Ureter (tissue), 1 donor: Measurements from ENCODE around the gene TTC28. TPM values are rescaled to one million over a fixed set of nuclear protein-coding genes. Genes with fewer than 3 reads are reported as not detected.
"Not testable (repeated sequence)": the region's sequence is repeated elsewhere in the genome, so short reads cannot be mapped to it uniquely, and the experiment has no call there.

ENCODE experiments used
- DNase-seq: peaks from one replicate; pipeline ENCODE4 v3.0.0-alpha.2; 2020; ENCODE audit warnings: low spot score
- total RNA-seq: library from RNA; stranded (reverse); gene quantifications from one replicate; pipeline ENCODE4 v1.2.4, GENCODE V29; 2023
- donor health status: DM: yes; HTN: yes; CAD: no.

The TTC28 gene
- total RNA-seq, 1 donor from 2014 or later, result 56.8 TPM

GRCh38 chr22:28604966-28605761, 74.5 kb downstream of the TTC28 start:
- no peak for DNase-seq

DNA sequence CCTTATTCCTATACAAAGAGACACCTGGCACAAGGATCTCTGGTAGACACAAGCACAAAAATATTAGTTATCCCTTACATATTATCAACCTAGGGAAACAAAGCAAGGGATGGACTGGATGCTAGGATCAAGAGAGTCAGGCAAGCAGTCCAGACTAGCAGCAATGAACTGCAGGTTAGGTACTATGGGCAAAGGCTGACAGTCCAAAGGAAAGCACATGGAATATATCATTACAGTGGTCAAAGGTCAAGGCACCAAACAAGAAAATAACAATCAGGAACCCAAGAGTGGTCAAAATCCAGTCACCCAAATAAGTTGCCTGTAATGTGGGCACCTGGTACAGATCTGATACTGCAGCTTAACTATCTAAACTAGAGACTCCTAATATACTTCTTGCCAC, 77.7 kb downstream of the TTC28 start:
- no peak for DNase-seq

GRCh38 chr22:28600546-28601143, 79.0 kb downstream of the TTC28 start:
- no peak for DNase-seq

DNA sequence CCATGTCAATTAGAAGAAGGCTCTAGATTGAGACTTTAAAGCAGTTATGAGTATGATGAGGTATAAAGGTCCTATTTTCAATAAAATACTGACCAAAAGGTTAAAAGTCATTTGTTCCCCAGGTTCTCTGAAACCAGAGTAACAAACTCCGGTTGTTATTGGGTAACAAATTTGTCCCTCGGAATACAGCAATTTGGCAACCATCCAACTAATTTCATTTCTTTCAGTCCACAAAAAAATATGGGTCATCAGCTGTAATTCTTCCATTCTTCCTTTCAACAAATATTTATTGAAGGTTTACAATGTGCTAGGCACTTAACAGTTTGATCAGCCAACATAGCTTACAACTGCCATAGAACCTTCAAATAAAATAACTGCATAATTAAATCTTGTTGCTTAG, 79.9 kb downstream of the TTC28 start:
- DNase-seq, result no peak

- no peak for DNase-seq
Measured at GRCh38 chr22:28597665-28598064, 82.0 kb downstream of the TTC28 start.

DNA sequence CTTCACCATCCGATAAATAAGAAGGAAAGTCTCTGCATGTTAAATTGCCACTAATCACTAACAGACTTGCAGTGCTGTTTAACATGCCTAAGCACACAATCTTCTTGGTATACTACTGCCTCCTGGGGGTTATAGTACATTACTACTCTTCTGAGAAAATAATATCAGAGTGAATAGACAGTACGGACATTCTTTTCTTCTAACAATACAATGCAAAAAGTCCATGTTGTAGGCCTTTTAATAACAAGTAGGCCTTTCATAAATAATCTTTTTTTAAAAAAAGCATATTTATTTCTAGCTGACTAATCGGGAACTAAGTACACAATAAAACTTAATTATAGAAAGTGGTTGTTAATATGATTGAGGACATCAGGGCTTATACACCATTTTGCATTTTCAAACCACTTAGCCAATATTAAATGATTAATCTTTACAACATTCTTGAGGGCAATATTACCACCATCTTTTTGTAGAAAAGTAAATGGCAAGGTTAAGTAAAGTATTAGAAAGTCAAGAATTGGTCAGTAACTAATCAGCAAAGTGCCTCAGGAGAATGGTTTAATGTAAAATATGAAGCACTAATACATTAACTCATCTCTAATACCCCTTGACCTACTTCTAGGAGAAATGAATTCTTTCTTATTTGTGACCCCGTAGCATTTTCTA, 84.7 kb downstream of the TTC28 start:
- no peak for DNase-seq

DNA sequence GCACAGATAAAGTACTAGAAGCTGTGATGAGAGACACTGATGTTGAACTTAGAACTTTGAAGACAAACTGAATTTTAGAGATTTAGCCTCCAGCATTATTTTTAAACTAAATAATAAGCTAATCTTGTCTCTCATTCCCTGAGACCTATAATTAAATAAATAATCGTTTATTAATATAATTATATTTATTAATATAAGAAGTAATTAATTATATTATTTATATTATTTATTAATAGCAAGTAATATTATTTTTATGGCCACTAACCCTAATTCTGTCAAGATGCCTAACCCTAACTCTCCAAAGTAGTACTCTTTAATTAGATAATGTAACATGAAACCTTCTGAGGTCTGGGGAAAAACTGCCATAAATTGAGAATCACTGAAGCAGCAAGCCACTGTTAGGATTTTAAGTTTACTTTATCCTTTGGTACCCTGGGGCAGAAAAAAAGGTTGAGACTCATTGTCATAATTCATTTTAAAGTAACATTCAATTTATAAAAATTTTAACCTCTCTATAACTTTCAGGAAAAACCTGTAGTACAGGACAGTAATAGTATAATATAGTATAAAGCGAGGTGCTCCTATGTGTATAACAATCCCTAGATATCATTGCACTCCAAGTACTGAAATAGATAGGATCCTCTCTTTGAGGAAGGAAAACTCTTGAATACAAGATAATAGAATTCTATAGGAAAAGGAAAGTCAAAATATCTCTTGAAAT, 85.4 kb downstream of the TTC28 start:
- DNase-seq, result no peak

GRCh38 chr22:28593299-28593698, 86.3 kb downstream of the TTC28 start:
- DNase-seq, result no peak

- DNase-seq, result no peak
Measured at GRCh38 chr22:28589102-28589750, 90.4 kb downstream of the TTC28 start.

DNA sequence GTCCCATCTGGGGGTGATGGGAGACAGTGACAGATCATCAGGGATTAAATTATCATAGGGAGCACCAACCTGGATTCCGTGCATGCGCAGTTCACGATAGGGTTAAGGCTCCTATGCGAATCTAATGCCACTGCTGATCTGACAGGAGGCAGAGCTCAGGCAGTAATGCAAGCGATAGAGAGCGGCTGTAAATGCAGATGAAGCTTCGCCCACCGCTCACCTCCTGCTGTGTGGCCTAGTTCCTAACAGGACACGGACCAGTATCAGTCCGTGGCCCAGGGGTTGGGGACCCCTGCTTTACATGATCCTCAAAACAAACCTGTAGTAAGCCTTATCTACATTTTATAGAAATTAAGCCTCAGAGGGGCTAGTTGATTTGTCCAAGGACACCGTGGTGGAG, 94.3 kb downstream of the TTC28 start:
- DNase-seq, result no peak

DNA sequence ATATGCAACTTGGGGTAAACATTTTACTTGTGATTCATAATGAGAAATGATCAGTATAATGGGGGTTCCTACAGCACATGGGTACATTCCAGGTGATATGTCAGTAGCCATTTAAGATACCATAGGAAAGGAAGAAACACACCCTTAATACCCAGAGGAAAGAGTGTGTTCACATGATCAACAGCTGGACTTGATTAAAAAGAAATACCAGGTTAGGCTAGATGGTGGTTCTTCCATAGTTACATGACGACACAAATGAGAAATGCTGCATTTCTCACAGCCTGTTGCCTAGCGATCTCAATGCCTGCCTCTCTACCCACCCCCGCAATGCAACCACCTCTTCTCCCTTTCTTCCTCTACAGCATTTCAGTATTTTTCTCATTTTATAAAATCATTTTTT, 96.8 kb downstream of the TTC28 start:
- DNase-seq, result no peak

DNA sequence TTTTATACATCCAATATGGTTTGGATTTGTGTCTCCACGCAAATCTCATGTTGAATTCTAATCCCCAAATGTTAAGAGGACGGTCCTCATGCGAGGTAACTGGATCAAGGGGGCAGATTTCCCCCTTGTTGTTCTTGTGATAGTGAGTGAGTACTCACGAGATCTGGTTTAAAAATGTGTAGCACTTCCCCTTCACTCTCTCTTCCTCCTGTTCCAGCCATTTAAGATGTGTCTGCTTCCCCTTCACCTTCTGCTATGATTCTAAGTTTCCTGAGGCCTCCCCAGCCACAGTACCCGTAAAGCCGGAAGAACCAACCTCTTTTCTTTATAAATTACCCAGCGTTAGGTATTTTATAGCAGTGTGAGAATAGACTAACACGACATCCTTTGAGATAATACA, 98.6 kb downstream of the TTC28 start:
- DNase-seq, result no peak

- DNase-seq, result no peak
Measured at GRCh38 chr22:28576162-28576561, 103.5 kb downstream of the TTC28 start.

GRCh38 chr22:28574159-28574788, 105.4 kb downstream of the TTC28 start:
- no peak for DNase-seq

DNA sequence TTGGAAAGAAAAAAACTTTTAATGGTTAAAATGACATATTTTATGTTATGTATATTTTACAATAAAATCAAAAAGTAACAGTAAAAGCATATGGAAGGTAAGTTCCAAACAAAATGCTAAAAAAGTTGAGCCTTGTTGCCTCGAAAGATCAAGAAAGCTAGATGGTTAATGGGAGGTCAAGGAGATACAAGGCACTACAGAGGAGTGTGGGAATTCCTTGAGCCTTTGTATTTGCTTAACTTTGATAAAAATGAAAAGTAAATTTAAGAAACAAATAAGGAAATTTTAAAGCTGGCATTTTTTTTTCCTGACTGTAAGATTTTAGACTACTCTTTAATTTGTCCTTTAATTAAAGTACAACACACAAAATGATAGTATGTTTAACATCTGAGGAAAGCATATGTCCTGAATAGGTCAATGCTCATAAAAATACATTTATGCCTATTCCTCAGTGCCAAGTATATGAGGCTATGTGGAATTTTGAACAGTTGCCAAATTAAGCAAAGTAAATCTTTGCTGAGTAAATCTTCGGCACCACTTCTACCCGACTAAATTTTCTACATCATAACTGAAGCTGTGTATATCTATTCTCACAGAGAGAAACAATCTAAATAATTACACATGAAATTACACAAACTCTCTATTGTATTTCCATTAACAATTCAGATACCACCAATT, 108.8 kb downstream of the TTC28 start:
- no peak for DNase-seq

DNA sequence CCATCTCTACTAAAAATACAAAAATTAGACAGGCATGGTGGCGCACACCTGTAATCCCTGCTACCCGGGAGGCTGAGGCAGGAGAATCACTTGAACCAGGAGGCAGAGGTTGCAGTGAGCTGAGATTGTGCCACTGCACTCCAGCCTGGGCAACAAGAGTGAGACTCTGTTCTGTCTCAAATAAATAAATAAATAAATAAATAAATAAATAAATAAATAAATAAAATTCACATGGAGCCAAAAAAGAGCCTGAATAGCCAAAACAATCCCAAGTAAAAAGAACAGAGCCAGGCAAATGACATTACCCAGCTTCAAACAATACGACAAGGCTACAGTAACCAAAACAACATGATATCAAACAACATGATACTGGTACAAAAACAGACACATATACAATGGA, 110.7 kb downstream of the TTC28 start:
- DNase-seq, result not testable (repeated sequence)

DNA sequence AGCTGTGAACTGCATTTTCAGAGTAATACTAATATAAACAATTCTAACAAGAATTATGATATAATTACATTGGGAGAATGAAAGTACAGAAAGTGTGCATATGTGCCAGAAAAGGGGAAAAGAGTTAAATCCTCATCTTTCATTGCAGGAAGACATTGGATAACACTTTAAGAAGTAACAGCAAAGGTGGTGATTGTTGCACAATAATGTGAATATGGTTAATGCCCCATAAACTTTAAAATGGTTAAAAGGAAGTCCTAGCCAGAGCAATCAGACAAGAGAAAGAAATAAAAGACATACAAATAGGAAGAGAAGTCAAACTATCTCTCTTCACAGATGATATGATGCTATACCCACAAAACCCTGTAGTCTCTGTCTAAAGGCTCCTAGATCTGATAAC, 111.5 kb downstream of the TTC28 start:
- DNase-seq, result no peak

DNA sequence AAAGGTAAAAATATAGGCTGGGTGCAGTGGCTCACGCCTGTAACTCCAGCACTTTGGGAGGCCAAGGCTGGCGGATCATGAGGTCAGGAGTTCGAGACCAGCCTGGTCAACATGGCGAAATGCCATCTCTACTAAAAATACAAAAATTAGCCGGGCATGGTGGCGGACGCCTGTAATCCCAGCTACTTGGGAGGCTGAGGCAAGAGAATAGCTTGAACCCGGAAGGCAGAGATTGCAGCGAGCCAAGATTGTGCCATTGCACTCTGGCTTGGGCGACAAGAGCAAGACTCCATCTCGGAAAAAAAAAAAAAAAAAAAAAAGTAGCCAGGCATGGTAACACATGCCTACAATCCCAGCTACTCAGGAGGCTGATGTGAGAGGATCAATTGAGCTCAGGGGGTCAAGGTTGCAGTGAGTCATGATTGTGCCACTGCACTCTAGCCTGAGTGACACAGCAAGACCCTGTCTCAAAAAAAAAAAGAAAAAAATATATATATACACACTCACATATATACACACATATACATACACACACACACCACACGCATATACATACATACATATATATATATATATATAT, 112.6 kb downstream of the TTC28 start:
- DNase-seq, result not testable (repeated sequence)

DNA sequence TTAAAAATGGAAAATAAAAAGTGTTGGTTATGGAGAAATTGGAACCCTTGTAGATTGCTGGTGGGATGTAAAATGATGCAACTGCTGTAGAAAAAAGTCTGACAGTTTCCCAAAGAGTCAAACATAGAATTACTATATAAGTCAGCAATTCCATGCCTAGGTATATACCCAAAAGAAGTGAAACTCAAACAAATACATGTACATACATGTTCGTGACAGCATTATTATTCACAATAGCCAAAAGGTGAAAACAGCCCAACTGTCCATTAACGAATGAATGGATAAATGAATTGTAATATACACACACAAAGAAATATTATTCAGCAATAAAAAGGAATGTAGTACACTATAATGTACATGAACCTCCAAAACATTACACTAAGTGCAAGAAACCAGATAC, 116.0 kb downstream of the TTC28 start:
- DNase-seq, result no peak

DNA sequence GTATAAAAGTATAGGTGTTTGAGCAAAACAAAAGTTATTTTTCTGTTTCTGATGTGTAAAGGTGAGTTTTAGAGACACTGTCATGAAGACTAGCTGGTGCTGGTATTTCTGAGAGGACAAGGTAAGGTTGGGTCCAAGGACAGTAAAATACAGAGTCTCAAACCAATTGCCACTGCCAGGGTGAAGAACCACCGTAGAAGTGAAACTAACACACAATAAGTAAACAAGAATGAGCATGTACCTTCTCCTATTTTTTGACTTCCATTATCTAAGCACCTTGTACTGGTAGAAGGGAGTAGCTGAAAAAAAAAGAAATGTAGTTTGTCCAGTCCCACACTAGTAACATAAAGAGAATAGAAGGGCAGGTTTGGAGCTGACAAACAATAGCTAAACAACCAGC, 117.3 kb downstream of the TTC28 start:
- no peak for DNase-seq

GRCh38 chr22:28560743-28561101, 118.9 kb downstream of the TTC28 start:
- not testable (repeated sequence) for DNase-seq
